Upper lobe of left lung (tissue), 6 donors: ENCODE data around the gene KLC1. TPM values are rescaled to one million over a fixed set of nuclear protein-coding genes. Genes with fewer than 3 reads are reported as not detected.

Experiments used
- ATAC-seq, 2 donors: fragments of 200-7000 bp; cut with Tn5 transposase; one replicate each; pipeline ENCODE4 v1.9.1; 2022; ENCODE audit warnings: mild to moderate bottlenecking in 2 of 2, moderate library complexity in 2 of 2; ENCODE audit not compliant: low FRiP score in 2 of 2
- DNase-seq, 2 donors: peaks; one replicate each; pipeline ENCODE4 v3.0.0-alpha.2; 2019 to 2020
- H3K27ac ChIP-seq, 4 donors: fragments of 200-600 bp; sonication (generic); one replicate each; pipeline ENCODE4 v1.5.1; 2016 to 2019
- H3K27me3 ChIP-seq, 4 donors: fragments of 200-600 bp; sonication (generic); one replicate each; pipeline ENCODE4 v1.5.1; 2017 to 2019
- H3K36me3 ChIP-seq, 4 donors: fragments of 200-600 bp; sonication (generic); one replicate each; pipeline ENCODE4 v1.5.1; 2016 to 2019
- H3K4me1 ChIP-seq, 4 donors: fragments of 200-600 bp; sonication (generic); one replicate each; pipeline ENCODE4 v1.5.1; 2018 to 2019
- H3K4me3 ChIP-seq, 4 donors: fragments of 200-600 bp; sonication (generic); one replicate each; pipeline ENCODE4 v1.5.1; 2017 to 2019; ENCODE audit warnings: mild to moderate bottlenecking in 2 of 4, moderate library complexity in 1 of 4
- H3K9me3 ChIP-seq, 4 donors: fragments of 200-600 bp; sonication (generic); one replicate each; pipeline ENCODE4 v1.5.1; 2018 to 2019
- EP300 ChIP-seq, 4 donors: sonication (generic); formaldehyde crosslinking; IDR thresholded peaks; one replicate each; pipeline ENCODE4 v1.5.1; 2017; ENCODE audit warnings: antibody characterized with exemption in 4 of 4, control low read depth in 2 of 4
- POLR2A ChIP-seq, 4 donors: fragments of 450-650 bp; IDR thresholded peaks; one replicate each; pipeline ENCODE4 v1.5.1; 2016 to 2017; ENCODE audit warnings: antibody characterized with exemption in 4 of 4, mild to moderate bottlenecking in 2 of 4
- POLR2AphosphoS5 ChIP-seq, 2 donors: sonication (generic); formaldehyde crosslinking; IDR thresholded peaks; one replicate each; pipeline ENCODE4 v1.5.1; 2017; ENCODE audit warnings: antibody characterized with exemption in 2 of 2
- WGBS, 2 donors: methylation state at CpG; one replicate each; pipeline ENCODE4 v1.1.5; 2017 to 2018; 5-methylcytosine and 5-hydroxymethylcytosine counted together
- total RNA-seq, 6 donors: library from RNA; depleted of rRNA in 4 of 6; stranded (reverse); fragments of >200 nt in 4 of 6; gene quantifications; one replicate each; pipeline versions ENCODE4 v1.1.0 to v1.2.1, GENCODE V29; 2016 to 2021
- TF ChIP-seq, protein P1 (sequence below), 6 experiments: fragments of 450-650 bp in 4 of 6; fragments of 200-600 bp in 2 of 6; sonication (generic) in 2 of 6; IDR thresholded peaks; one replicate each; pipeline ENCODE4 v1.5.1; 2016 to 2019; ENCODE audit warnings: antibody characterized with exemption in 6 of 6
- donor health status: DM: no; HTN: no; CAD: no; lungs with moderate emphysema.
- donor health status: DM: no; HTN: yes; CAD: no; lungs with severe emphysema.

KLC1 gene
- total RNA-seq, 6 donors from 2014 or later: 175 to 614 (median 267) TPM

- TF ChIP-seq POLR2A (IDR thresholded peaks at IDR 0.05) (peak in 1 of 4 donors; percentile 26), POLR2AphosphoS5 (IDR thresholded peaks at IDR 0.05) (peak; percentile 20 to 45), EP300 (IDR thresholded peaks at IDR 0.05) (peak in 1 of 4 donors; percentile 41)
- TF ChIP-seq, protein P1, sequence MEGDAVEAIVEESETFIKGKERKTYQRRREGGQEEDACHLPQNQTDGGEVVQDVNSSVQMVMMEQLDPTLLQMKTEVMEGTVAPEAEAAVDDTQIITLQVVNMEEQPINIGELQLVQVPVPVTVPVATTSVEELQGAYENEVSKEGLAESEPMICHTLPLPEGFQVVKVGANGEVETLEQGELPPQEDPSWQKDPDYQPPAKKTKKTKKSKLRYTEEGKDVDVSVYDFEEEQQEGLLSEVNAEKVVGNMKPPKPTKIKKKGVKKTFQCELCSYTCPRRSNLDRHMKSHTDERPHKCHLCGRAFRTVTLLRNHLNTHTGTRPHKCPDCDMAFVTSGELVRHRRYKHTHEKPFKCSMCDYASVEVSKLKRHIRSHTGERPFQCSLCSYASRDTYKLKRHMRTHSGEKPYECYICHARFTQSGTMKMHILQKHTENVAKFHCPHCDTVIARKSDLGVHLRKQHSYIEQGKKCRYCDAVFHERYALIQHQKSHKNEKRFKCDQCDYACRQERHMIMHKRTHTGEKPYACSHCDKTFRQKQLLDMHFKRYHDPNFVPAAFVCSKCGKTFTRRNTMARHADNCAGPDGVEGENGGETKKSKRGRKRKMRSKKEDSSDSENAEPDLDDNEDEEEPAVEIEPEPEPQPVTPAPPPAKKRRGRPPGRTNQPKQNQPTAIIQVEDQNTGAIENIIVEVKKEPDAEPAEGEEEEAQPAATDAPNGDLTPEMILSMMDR (IDR thresholded peaks at IDR 0.05): no peak
- peak overlapping the region in 3 of 4 donors; percentile 1 to 26 (median 14) for H3K4me3 ChIP-seq
- peaks cover 11 to 78% (median 41%) of the 10 kb centered on the region in 4 donors for H3K36me3 ChIP-seq
- DNase-seq (peak; percentile 92 to 93), ATAC-seq (peak; percentile 51 to 87)
- peaks cover 14 to 37% (median 20%) of the 10 kb centered on the region in 4 donors for H3K4me1 ChIP-seq
- H3K27me3 ChIP-seq: no peaks in the 10 kb centered on the region
- H3K9me3 ChIP-seq: no peaks in the 10 kb centered on the region
- H3K27ac ChIP-seq: peak overlapping the region; percentile 61 to 79 (median 77)
- 40 to 48% methylated on average over 11 to 15 of the region's 15 CpGs for WGBS, 2 donors
Observed at GRCh38 chr14:103705118-103705503, 76.1 kb downstream of the KLC1 start.

DNA sequence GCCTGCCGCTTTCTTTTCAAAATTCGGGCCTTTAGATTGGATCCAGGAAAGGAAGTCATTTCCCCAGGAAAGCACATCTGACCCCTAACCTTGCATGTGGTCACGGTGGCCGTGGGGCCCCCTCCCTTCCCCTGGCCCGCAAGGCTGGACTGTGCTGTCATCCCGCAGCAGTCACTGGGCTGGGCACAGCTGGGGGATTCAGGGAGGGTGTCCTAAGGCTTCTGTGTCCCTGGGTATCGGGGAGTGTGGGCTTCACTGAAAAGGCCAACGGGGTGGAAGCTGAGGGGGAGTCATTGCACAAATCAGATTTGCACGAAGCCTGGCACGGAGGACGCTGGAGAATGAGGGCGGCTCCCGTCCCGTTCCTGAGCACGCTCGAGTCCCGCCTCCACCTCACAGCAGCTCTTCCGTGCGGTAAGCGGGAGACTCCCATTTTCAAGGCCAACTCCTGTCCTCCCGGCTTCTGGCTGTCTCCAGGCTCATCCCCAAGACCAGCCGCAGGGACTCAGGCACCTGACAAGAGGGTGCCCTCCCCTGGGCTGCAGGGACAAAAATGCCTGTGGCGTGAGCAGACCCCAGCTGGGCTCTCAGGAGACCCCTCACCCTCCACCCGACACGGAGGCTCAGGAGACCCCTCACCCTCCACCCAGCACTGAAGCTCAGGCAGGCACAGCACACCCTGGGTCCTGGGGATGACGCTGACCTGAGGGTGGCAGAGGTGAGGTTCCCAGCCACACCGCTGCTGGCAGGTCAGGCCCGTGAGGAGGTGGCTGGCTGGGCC lies 76.7 kb downstream of the KLC1 start:
- 61 to 67% methylated on average over 12 to 27 of the region's 28 CpGs for WGBS, 2 donors
- H3K4me1 ChIP-seq: peaks cover 14 to 39% (median 21%) of the 10 kb centered on the region in 4 donors
- peak overlapping the region; percentile 61 to 79 (median 77) for H3K27ac ChIP-seq
- peak overlapping the region in 3 of 4 donors; percentile 1 to 26 (median 14) for H3K4me3 ChIP-seq
- no peaks in the 10 kb centered on the region for H3K27me3 ChIP-seq
- ATAC-seq (peak in 1 of 2 donors; percentile 42), DNase-seq (no peak)
- no peaks in the 10 kb centered on the region for H3K9me3 ChIP-seq
- TF ChIP-seq EP300 (IDR thresholded peaks at IDR 0.05): no peak
- TF ChIP-seq POLR2A (IDR thresholded peaks at IDR 0.05): no peak
- TF ChIP-seq, protein P1 (IDR thresholded peaks at IDR 0.05): no peak
- no peak for TF ChIP-seq POLR2AphosphoS5 (IDR thresholded peaks at IDR 0.05)
- H3K36me3 ChIP-seq: peaks cover 11 to 72% (median 38%) of the 10 kb centered on the region in 4 donors

DNA sequence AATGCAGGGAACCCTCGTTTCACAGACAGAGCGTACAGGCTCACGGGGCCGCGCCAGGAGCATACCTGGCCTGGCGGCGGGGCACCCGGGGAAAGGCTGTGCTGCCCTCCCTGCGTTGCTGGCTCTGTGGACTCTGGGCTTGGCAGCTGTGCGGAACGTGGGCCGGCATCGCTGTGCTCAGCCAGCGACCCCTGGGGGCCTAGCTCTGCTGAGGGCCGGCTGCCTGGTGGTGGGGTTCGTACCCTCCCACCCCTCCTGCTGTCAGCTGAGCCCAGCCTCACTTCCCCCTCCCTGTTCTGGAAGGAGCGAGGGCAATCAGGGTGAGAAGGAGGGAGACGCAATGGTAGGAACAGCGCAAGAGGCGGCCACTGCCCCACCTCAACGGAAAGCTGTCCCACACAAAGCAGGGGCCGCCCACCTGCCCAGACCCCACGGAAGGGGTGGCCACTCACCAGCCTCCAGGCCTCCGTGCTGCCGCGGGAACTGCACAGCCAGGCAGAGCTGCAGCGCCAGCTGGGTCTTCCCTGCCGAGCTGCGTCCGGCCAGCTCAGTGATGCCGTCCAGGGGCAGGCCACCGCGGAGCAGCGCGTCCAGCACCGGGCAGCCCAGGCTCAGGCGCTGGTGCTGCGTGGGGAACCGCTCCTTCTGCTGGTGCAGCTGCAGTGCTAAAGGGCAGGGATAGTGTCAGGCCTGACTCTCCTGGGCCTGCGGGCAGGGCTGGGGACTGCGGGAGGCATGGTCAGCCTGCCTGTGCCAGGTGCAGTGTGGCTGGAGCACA lies 77.7 kb downstream of the KLC1 start:
- H3K27me3 ChIP-seq: no peaks in the 10 kb centered on the region
- peaks cover 11 to 61% (median 30%) of the 10 kb centered on the region in 4 donors for H3K36me3 ChIP-seq
- 92 to 96% methylated on average over 4 to 28 of the region's 41 CpGs for WGBS, 2 donors
- H3K27ac ChIP-seq: peak overlapping the region in 1 of 4 donors; percentile 79
- H3K4me3 ChIP-seq: no peak overlapping the region
- ATAC-seq (no peak), DNase-seq (peak in 1 of 2 donors; percentile 82)
- H3K9me3 ChIP-seq: no peaks in the 10 kb centered on the region
- H3K4me1 ChIP-seq: peaks cover 23 to 49% (median 31%) of the 10 kb centered on the region in 4 donors
- TF ChIP-seq, protein P1 (IDR thresholded peaks at IDR 0.05): no peak
- TF ChIP-seq POLR2AphosphoS5 (IDR thresholded peaks at IDR 0.05): no peak
- no peak for TF ChIP-seq POLR2A (IDR thresholded peaks at IDR 0.05)
- no peak for TF ChIP-seq EP300 (IDR thresholded peaks at IDR 0.05)

GRCh38 chr14:103707329-103708263 lies 78.6 kb downstream of the KLC1 start:
- ATAC-seq: no peak
- no peaks in the 10 kb centered on the region for H3K9me3 ChIP-seq
- peaks cover 31 to 58% (median 39%) of the 10 kb centered on the region in 4 donors for H3K4me1 ChIP-seq
- TF ChIP-seq POLR2A (IDR thresholded peaks at IDR 0.05) (no peak), POLR2AphosphoS5 (IDR thresholded peaks at IDR 0.05) (no peak), EP300 (IDR thresholded peaks at IDR 0.05) (no peak)
- TF ChIP-seq, protein P1 (IDR thresholded peaks at IDR 0.05): no peak
- H3K36me3 ChIP-seq: peaks cover 6 to 53% (median 23%) of the 10 kb centered on the region in 4 donors
- WGBS, 2 donors: 88 to 91% methylated on average over 12 to 21 of the region's 29 CpGs
- peak in 1 of 2 donors; percentile 76 for DNase-seq
- no peaks in the 10 kb centered on the region for H3K27me3 ChIP-seq
- no peak overlapping the region for H3K4me3 ChIP-seq
- no peak overlapping the region for H3K27ac ChIP-seq
